Medulla oblongata (tissue), 1 donor: ENCODE measurements around the gene SOS1.
A peak's percentile ranks its signal among the peaks of the same experiment; 100 is the strongest.

Experiments used
- DNase-seq: peaks from one replicate; pipeline ENCODE4 v3.0.0-alpha.2; 2015; ENCODE audit errors: extremely low spot score

SOS1 gene

GRCh38 chr2:39027421-39027820, 93.4 kb downstream of the SOS1 start:
- DNase-seq = no peak

DNA sequence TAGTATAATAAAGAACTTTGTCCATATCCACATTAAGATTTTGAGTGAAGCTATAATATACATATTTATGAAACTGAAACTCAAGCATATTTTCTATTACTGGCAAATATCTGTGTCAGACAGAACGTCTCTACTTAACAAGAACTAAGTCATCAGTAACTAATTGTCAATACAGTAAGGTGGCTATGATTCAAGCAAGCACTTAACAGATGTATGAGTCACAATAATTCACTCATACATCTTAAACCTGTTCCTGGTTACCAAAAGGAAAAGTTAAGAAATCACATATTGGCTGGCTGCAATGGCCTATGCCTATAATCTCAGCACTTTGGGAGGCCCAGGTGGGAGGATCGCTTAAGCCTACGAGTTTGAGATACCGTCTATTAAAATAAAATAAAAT, 96.0 kb downstream of the SOS1 start:
- DNase-seq = no peak

- DNase-seq = no peak
Measured at GRCh38 chr2:39023649-39024048, 97.2 kb downstream of the SOS1 start.

DNA sequence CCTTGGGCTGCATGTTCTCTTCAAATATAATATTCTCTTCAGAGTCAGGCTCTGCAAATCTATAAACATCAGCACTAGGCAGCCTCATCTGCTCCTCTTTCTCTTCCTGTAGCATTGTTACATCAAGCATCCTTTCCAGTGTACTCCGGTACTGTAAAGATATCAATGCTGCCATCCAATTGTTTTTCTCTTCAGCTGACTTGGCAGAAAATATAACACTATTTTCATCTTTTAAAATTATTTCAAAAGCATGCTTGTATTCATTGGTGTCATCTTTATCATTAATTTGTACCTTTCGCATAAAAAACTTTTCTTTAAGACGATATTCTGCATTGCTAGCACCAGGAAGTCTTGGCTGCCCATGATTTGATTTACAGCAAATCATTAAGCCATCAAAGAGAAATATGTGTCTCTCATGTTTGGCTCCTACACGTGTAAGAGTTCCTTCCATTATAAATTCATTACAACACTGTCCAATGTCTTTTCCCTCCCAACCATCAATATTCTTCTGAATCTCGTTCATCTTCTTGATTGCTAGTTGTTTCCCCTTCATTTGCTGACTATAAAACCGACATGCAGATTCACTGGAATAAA, 98.1 kb downstream of the SOS1 start:
- no peak for DNase-seq

GRCh38 chr2:39020383-39020782, 100.5 kb downstream of the SOS1 start:
- no peak for DNase-seq

DNA sequence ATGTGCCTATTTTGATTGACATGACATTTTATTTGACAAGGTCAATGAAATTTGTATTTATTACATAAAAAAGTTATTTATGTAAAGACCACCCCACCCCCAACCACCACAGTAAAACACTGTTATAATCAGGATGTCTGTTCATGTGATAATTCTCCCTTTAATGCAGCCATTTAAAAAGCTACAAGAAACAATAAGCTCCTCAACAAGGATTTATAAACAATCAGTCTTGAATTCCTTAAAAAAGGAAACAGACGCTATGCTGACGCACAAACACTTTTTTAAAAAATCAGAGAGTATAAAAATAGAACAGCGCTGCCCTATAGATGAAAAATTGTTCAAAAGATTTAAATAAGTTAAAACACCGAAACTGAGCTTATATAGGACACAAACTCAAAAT, 102.2 kb downstream of the SOS1 start:
- no peak for DNase-seq

DNA sequence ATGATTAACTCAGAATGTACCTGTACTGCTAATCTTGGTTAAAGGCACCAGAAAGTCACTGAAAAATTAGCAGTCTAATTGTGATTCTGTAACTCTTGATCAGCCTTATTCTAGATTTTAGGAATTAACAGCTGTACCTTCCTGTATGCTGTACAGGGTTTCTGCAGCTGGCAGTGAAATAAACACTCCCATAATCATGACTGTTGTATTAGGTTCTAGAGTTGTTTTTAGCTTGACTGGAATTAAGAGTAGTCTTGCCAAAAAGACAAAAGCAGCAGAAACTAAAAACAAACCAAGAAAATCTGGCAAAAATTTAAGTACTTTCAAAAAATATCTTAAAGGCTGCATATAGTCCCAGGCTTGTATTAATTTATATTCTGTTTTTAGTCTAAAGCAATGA, 103.5 kb downstream of the SOS1 start:
- no peak for DNase-seq

GRCh38 chr2:39015424-39015823, 105.4 kb downstream of the SOS1 start:
- DNase-seq = no peak

DNA sequence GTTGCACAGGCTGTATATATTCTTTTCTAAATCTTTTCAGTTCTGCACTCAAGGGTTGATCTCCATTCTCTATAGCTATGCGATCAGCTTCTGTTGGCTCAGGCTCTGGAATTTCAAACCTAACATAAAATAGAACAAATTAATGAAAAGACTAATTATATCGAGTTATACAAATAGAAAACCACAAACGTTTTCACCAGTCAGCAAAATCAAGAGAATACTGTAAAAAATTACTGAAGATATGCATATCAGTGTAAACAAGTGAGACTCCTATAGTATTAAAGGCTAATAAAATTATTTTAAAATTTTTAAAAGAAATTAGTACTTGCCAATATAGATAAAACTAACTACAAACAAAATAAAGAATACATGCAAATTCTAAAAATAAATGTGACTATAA, 107.0 kb downstream of the SOS1 start:
- DNase-seq = no peak

DNA sequence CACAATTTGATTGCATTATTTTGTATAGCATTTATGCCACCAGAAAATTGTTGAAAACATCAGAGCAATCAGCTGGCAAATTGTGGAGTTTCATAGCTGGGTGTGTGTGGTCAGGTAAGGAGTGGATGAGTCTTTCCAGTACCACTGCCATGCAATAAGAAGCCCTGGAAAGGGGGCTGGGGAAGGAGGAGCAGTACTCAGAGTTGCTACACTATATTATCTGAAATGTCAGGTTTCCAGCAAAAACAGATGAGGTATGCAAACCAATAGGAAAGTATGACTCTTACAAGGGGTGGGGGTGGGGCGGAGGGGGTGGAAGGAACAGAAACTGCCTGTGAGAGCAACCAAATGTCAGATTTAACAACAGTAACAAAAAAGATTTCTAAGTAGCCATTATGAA, 112.2 kb downstream of the SOS1 start:
- no peak for DNase-seq

- DNase-seq = no peak
Measured at GRCh38 chr2:39007875-39008504, 112.9 kb downstream of the SOS1 start.

DNA sequence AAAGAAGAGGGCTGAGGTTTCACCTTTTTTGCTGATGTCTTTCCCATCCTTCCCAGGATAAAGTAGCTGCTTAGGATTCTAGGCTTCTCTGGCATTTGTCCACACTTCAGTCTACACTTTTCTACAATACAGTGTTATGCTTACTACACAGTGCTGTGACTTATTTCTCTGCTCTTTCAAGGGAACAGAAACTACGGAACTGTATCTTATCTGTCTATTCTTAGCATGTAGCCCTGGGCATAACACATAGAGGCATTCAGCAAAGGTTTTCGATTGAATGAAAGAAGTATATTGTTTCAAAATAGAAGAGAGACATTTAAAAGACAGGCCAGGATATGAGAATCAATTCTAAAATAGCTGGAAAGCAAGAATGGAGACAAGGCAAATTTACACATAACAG, 120.3 kb downstream of the SOS1 start:
- DNase-seq = no peak

GRCh38 chr2:38997781-38998180, 123.1 kb downstream of the SOS1 start:
- no peak for DNase-seq

- peak; percentile 45 for DNase-seq
Measured at GRCh38 chr2:38991899-38992298, 129.0 kb downstream of the SOS1 start.

DNA sequence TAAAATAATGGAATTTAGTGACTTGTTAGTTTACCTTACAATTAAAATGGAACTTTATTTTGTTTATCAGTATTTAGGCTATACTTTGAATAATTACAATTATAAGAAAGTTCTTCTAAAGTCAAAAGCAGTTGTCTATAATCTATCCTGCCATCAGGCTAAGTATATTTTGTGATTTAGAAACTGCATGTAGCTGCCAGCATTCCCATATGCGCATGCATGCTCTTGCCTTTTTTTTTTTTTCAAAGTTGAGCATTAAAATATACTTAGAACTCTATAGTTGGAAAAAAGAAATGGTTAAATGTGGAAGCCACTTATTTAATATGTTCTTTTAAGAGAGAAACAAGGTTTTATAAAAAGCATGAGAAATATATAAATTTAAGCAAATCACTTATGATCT, 132.1 kb downstream of the SOS1 start:
- DNase-seq = no peak

- no peak for DNase-seq
Measured at GRCh38 chr2:38982498-38982897, 138.4 kb downstream of the SOS1 start.

DNA sequence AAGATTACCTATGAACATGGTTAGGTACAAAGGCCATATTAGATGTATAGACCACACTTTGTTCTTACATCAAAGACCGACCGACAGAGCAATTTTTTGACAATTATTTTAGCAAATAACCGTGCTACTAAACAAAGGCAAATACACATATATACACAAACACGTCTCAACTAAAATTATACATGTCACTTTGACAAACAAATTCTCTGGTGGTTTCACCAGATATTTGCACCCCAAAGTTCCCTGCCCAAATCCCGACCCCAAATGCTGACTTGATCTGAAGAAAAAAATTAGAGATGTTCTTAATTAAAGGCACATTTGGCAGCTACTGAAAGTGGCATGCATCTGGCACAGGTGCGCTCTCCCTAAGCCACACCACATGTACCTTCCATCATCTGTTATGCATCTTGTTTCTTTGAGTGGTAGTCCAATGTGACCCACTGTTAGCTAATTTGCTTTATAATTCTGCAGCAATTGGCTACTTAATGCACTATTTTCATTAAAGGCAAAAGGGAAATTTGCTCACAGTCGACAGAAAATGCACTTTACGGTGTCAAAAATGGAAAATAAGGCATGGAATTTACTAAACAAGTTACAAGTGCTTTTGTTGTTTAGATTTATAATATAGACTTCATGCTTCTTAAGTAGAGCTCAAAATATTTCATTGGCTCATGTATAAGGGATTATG, 139.0 kb downstream of the SOS1 start:
- DNase-seq = no peak

- no peak for DNase-seq
Measured at GRCh38 chr2:38981003-38981669, 139.7 kb downstream of the SOS1 start.

GRCh38 chr2:38978908-38979307, 141.9 kb downstream of the SOS1 start:
- DNase-seq = no peak

GRCh38 chr2:38978296-38978903, 142.5 kb downstream of the SOS1 start:
- DNase-seq = peak; percentile 49

DNA sequence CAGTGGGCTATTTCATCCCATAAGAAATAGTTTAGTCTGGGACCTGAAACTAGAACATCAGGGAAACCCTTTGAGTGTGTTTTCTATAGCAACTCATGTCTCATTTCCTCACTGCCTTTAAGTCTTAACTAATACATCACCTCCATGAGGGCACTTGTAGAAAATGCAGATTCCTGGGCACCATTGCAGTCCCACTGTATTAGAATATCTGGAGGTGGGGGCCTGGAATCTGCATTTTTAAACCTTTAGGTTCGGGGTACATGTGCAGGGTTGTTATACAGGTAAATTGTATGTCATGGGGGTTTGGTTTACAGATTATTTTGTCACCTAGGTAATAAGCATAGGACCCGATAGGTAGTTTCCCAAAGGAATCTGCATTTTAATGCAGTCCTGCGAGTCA, 143.8 kb downstream of the SOS1 start:
- DNase-seq = no peak

DNA sequence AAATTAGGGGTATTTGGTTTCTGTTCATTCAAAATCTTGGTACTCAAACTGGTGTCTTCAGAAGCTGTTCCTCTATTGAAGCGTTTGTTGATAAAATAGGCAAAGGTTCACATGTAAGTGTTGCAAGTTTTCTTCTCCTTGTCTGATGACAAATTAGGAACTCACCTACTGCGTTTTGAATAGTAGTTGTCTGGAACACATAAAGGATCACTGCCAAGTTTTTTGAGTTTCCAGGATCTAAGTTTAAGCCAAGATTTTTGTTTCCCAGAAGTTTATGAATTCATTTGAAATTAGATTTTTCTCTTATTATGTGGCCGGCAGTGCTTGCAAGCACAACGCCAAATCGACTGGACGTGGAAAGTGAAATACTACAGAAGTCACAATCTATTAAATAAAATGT, 145.8 kb downstream of the SOS1 start:
- DNase-seq = no peak
